GM12878 (cell line): ENCODE measurements around the gene SEC24D. TPM values are rescaled to one million over a fixed set of nuclear protein-coding genes. Genes with fewer than 3 reads are reported as not detected.

Source experiments
- ATAC-seq: fragments of 200-7000 bp; cut with Tn5 transposase; 3 replicates; pipeline ENCODE4 v1.9.1; 2020; ENCODE audit warnings: mild to moderate bottlenecking, moderate library complexity
- Bru-seq: library from RNA; stranded (reverse); fragments of 400-500 nt; gene quantifications from one replicate; lab custom pipeline; 2021; lab: Mats Ljungman, UMichigan
- BruChase-seq, 2 experiments: library from RNA; stranded (reverse); fragments of 400-500 nt; gene quantifications; one replicate each; lab custom pipeline; 2021; lab: Mats Ljungman, UMichigan
- BruUV-seq: library from RNA; stranded (reverse); fragments of 400-500 nt; replicated peaks from 2 replicates; lab custom pipeline; 2021; lab: Mats Ljungman, UMichigan
- CTCF ChIA-PET: fragments of 300-600 bp; sonication (Branson Sonifier 250); formaldehyde crosslinking; extraction: SDS; loops from one replicate; lab custom pipeline; 2021; ENCODE audit warnings: inconsistent platforms; lab: Yijun Ruan, JAX
- POLR2A ChIA-PET: fragments of 350-600 bp; formaldehyde crosslinking; extraction: SDS; loops from one replicate; lab custom pipeline; 2021; ENCODE audit warnings: inconsistent platforms; lab: Charles Lee
- RAD21 ChIA-PET: fragments of 300-600 bp; sonication (Branson Sonifier 250); formaldehyde crosslinking; loops from one replicate; lab custom pipeline; 2023; ENCODE audit warnings: antibody characterized with exemption; ENCODE audit not compliant: unreplicated experiment; lab: Charles Lee
- SMC1A ChIA-PET: fragments of 300-600 bp; sonication (Branson Sonifier 250); formaldehyde crosslinking; loops from one replicate; lab custom pipeline; 2023; ENCODE audit not compliant: unreplicated experiment, uncharacterized antibody; lab: Charles Lee
- DNase-seq: peaks from one replicate; pipeline ENCODE4 v3.0.0-alpha.2; 2011; ENCODE audit warnings: low read depth, low spot score
- FAIRE-seq: peaks from 3 replicates; lab custom pipeline; 2011; peaks lifted over from hg19 to GRCh38; lab: Jason Lieb, UNC
- H2AFZ ChIP-seq: 2 replicates; pipeline ENCODE4 v1.6.0; 2011; ENCODE audit warnings: low read depth, low read length, control low read depth; ENCODE audit not compliant: control insufficient read depth
- H3K27ac ChIP-seq: 2 replicates; pipeline ENCODE4 v1.5.1; 2011; ENCODE audit warnings: control low read depth; ENCODE audit not compliant: control insufficient read depth, insufficient read depth
- H3K27me3 ChIP-seq, 2 experiments: replicated peaks in 1 of 2; 2 replicates each; pipeline versions ENCODE4 v1.6.0 to v1.6.1; 2011; ENCODE audit warnings: low read length in 1 of 2; ENCODE audit not compliant: control insufficient read depth in 2 of 2, insufficient read depth in 2 of 2
- H3K36me3 ChIP-seq, 2 experiments: 2 replicates each; pipeline ENCODE4 v1.5.1; 2011; ENCODE audit warnings: low read length in 1 of 2; ENCODE audit not compliant: control insufficient read depth in 2 of 2, insufficient read depth in 2 of 2
- H3K4me1 ChIP-seq: 2 replicates; pipeline ENCODE4 v1.6.1; 2011; ENCODE audit warnings: mild to moderate bottlenecking, low read length, moderate library complexity, mixed read lengths; ENCODE audit not compliant: control insufficient read depth, insufficient read depth
- H3K4me2 ChIP-seq: 2 replicates; pipeline ENCODE4 v1.6.0; 2011; ENCODE audit warnings: control low read depth; ENCODE audit not compliant: control insufficient read depth, insufficient read depth
- H3K4me3 ChIP-seq: fragments of 200-600 bp; sonication (generic); 2 replicates; pipeline ENCODE4 v1.5.1; 2016
- H3K79me2 ChIP-seq: 2 replicates; pipeline ENCODE4 v1.6.0; 2011; ENCODE audit warnings: low read length; ENCODE audit not compliant: control insufficient read depth, insufficient read depth
- H3K9ac ChIP-seq: 2 replicates; pipeline ENCODE4 v1.8.0; 2011; ENCODE audit warnings: low read length, control low read depth, mixed read lengths; ENCODE audit not compliant: control insufficient read depth, insufficient read depth
- H3K9me3 ChIP-seq: replicated peaks from 3 replicates; pipeline ENCODE4 v1.5.1; 2011; ENCODE audit warnings: mild to moderate bottlenecking, low read length; ENCODE audit not compliant: control insufficient read depth, insufficient read depth
- H4K20me1 ChIP-seq: 2 replicates; pipeline ENCODE4 v1.6.0; 2011; ENCODE audit not compliant: control insufficient read depth, insufficient read depth
- BHLHE40 ChIP-seq, 2 experiments: fragments of 450-650 bp in 1 of 2; IDR thresholded peaks; 2 replicates each; pipeline ENCODE4 v1.6.1; 2011 to 2017; ENCODE audit warnings: low read depth in 2 of 2, borderline replicate concordance in 1 of 2, improper control_type of control experiment in 1 of 2, low read length in 1 of 2, mild to moderate bottlenecking in 1 of 2
- EGR1 ChIP-seq, 2 experiments: IDR thresholded peaks; 1 replicate in 1 of 2; 2 replicates in 1 of 2; pipeline ENCODE4 v1.6.1; 2011 to 2012; ENCODE audit warnings: low read depth in 2 of 2, low read length in 2 of 2, borderline replicate concordance in 1 of 2, mild to moderate bottlenecking in 1 of 2, moderate library complexity in 1 of 2
- EP300 ChIP-seq, 2 experiments: fragments of 150-350 bp in 1 of 2; IDR thresholded peaks; 2 replicates each; pipeline ENCODE4 v1.6.1; 2011 to 2012; ENCODE audit warnings: low read depth in 2 of 2, low read length in 2 of 2, borderline replicate concordance in 1 of 2, improper control_type of control experiment in 1 of 2, inconsistent platforms in 1 of 2; ENCODE audit not compliant: control insufficient read depth in 1 of 2
- ETV6 ChIP-seq, 2 experiments: fragments of 450-650 bp in 1 of 2; IDR thresholded peaks in 1 of 2; conservative IDR thresholded peaks in 1 of 2; 2 replicates each; pipeline ENCODE4 v1.6.1; 2014; ENCODE audit warnings: antibody characterized with exemption in 1 of 2, borderline replicate concordance in 1 of 2, low read depth in 1 of 2, mild to moderate bottlenecking in 1 of 2, moderate library complexity in 1 of 2
- FOS ChIP-seq: IDR thresholded peaks from 3 replicates; pipeline ENCODE4 v1.6.1; 2011; ENCODE audit warnings: borderline replicate concordance; ENCODE audit not compliant: insufficient read length; ENCODE audit errors: extremely low read depth
- JUND ChIP-seq: IDR thresholded peaks from 2 replicates; pipeline ENCODE4 v1.6.1; 2012; ENCODE audit warnings: low read depth, mild to moderate bottlenecking, low read length, improper control_type of control experiment, moderate library complexity
- LARP7 ChIP-seq: fragments of 450-650 bp; IDR thresholded peaks from 2 replicates; pipeline ENCODE4 v1.6.1; 2017; ENCODE audit warnings: mild to moderate bottlenecking
- MEF2A ChIP-seq: IDR thresholded peaks from 2 replicates; pipeline ENCODE4 v1.6.1; 2011; ENCODE audit warnings: low read depth, mild to moderate bottlenecking, low read length, moderate library complexity; ENCODE audit not compliant: insufficient read depth
- NFIC ChIP-seq: IDR thresholded peaks from 2 replicates; pipeline ENCODE4 v1.6.1; 2012; ENCODE audit warnings: low read depth, mild to moderate bottlenecking, inconsistent platforms, low read length, moderate library complexity
- NFYB ChIP-seq: IDR thresholded peaks from 2 replicates; pipeline ENCODE4 v1.6.1; 2011; ENCODE audit warnings: low read depth, mild to moderate bottlenecking, low read length, improper control_type of control experiment, moderate library complexity; ENCODE audit not compliant: insufficient read depth
- PML ChIP-seq: IDR thresholded peaks from 2 replicates; pipeline ENCODE4 v1.6.1; 2012; ENCODE audit warnings: low read length, inconsistent platforms
- SIX5 ChIP-seq: IDR thresholded peaks from 2 replicates; pipeline ENCODE4 v1.6.1; 2011; ENCODE audit warnings: mild to moderate bottlenecking, low read depth, low read length, moderate library complexity; ENCODE audit not compliant: severe bottlenecking
- ZNF207 ChIP-seq: fragments of 450-650 bp; IDR thresholded peaks from 2 replicates; pipeline ENCODE4 v1.6.1; 2014; ENCODE audit warnings: antibody characterized with exemption, mild to moderate bottlenecking, borderline replicate concordance
- ZNF217 ChIP-seq: fragments of 450-650 bp; IDR thresholded peaks from 2 replicates; pipeline ENCODE4 v1.6.1; 2017; ENCODE audit warnings: antibody characterized with exemption, mild to moderate bottlenecking
- WGBS: methylation state at CpG from one replicate; pipeline ENCODE4 v1.1.6; 2016; ENCODE audit warnings: low lambda C conversion rate; ENCODE audit not compliant: insufficient replicate concordance, insufficient coverage; ENCODE audit errors: missing lambda C conversion rate; 5-methylcytosine and 5-hydroxymethylcytosine counted together
- in situ Hi-C: fragments of 300-500 bp; cut with MboI; formaldehyde crosslinking; loops from 9 replicates; pipeline ENCODE4 v1.14.3; 2018; ENCODE audit warnings: mixed read lengths
- intact Hi-C: fragments of 100-400 bp; cut with micrococcal nuclease; formaldehyde crosslinking; loops from one replicate; pipeline ENCODE4 v1.14.2; 2022; ENCODE audit not compliant: unreplicated experiment
- long read RNA-seq, 2 experiments: library from polyadenylated mRNA; unstranded; transcript quantifications; one replicate each; pipeline ENCODE4 v2.0.0, GENCODE V29; 2019 to 2020
- polyA minus RNA-seq, 3 experiments: library from RNA; depleted of rRNA, polyadenylated mRNA; stranded (reverse); fragments of >200 nt; gene quantifications; 2 replicates each; pipeline ENCODE4 v1.2.3, GENCODE V29; 2011
- polyA plus RNA-seq, 11 experiments: library from polyadenylated mRNA; depleted of rRNA in 4 of 11; unstranded in 6 of 11; stranded (reverse) in 5 of 11; fragments of >200 nt; fragmentation: Nextera tagmentation in 4 of 11; fragmentation: Illumina TruSeq in 1 of 11; extraction: Ambion mirVana in 4 of 11; extraction: Trizol in 1 of 11; gene quantifications; 1 replicate in 1 of 11; 2 replicates in 10 of 11; pipeline versions ENCODE4 v1.2.1 to v1.2.3, GENCODE V29; 2011 to 2016; ENCODE audit warnings: inconsistent platforms in 2 of 11, missing spikeins in 2 of 11, low read depth in 1 of 11
- total RNA-seq, 4 experiments: library from RNA; depleted of rRNA in 3 of 4; stranded (reverse); fragments of >200 nt in 3 of 4; fragmentation: Illumina TruSeq in 1 of 4; extraction: Trizol in 1 of 4; gene quantifications; 2 replicates each; pipeline versions ENCODE4 v1.2.1 to v1.2.3, GENCODE V29; 2013 to 2021

The SEC24D gene
- total RNA-seq (2013; cell fraction: nucleolus; rRNA removed), result 89.5 and 93.5 TPM in 2 replicates
- total RNA-seq (2014; rRNA removed) (23.2 and 26.9 TPM in 2 replicates), total RNA-seq (2014; rRNA removed; fragmentation: Illumina TruSeq; extraction: Trizol) (28.0 and 30.7 TPM in 2 replicates), total RNA-seq (2021) (45.9 and 46.0 TPM in 2 replicates), polyA plus RNA-seq (2011; rRNA removed) (20.7 and 21.9 TPM in 2 replicates), polyA plus RNA-seq (2014; fragmentation: Illumina TruSeq; extraction: Trizol) (39.0 and 46.8 TPM in 2 replicates), polyA plus RNA-seq (2014; fragmentation: Nextera tagmentation; extraction: Ambion mirVana) (10 to 100 TPM; 12.8 to 16.0 TPM), polyA plus RNA-seq (2014; rRNA removed) (20.1 and 21.2 TPM in 2 replicates), polyA plus RNA-seq (2016; fragmentation: Nextera tagmentation; extraction: Ambion mirVana) (10 to 100 TPM; 54.5 to 61.9 TPM), polyA minus RNA-seq (2011; rRNA and poly(A)+ RNA removed) (33.4 and 38.3 TPM in 2 replicates), Bru-seq, nascent RNA (percentile 92 among the genes with signal in this experiment), BruChase-seq, experiment 1, labeled RNA remaining after a 6-hour chase (percentile 75 among the genes with signal in this experiment), BruChase-seq, experiment 2, labeled RNA remaining after a 2-hour chase (percentile 79 among the genes with signal in this experiment)
- 39.7 TPM for polyA plus RNA-seq (2011; ENCODE audit: low read depth)
- 17.5 and 27.2 TPM in 2 replicates for polyA plus RNA-seq (2011; cell fraction: cytosol; rRNA removed)
- 38.1 and 38.2 TPM in 2 replicates for polyA plus RNA-seq (2011; cell fraction: nucleus; rRNA removed)
- 37.7 and 48.3 TPM in 2 replicates for polyA plus RNA-seq (2012)
- polyA minus RNA-seq (2011; cell fraction: cytosol; rRNA and poly(A)+ RNA removed), result 12.6 and 14.7 TPM in 2 replicates
- 41.8 and 60.0 TPM in 2 replicates for polyA minus RNA-seq (2011; cell fraction: nucleus; rRNA and poly(A)+ RNA removed)
- long read RNA-seq, experiment 1, full-length matches to known transcripts, result 7 of 15 reads
- long read RNA-seq, experiment 1, partial matches to known transcripts, result 3 of 15 reads
- long read RNA-seq, experiment 1, other reads (novel, unspliced or antisense), result 5 of 15 reads
- long read RNA-seq, experiment 2, full-length matches to known transcripts, result 1 of 35 reads
- long read RNA-seq, experiment 2, partial matches to known transcripts, result 25 of 35 reads
- long read RNA-seq, experiment 2, other reads (novel, unspliced or antisense), result 9 of 35 reads

- peak; percentile 83 for ATAC-seq
- ChIA-PET CTCF (interaction anchor here (0.9 to 1.8 kb wide), 6 partner anchors 9 to 76 kb away, joined by 3 to 8 read pairs (median 4); no protein-coding TSS in a partner anchor), RAD21 (interaction anchor here (1.0 to 2.0 kb wide), 2 partner anchors 9 to 29 kb away, joined by 3 to 6 read pairs; no protein-coding TSS in a partner anchor), SMC1A (interaction anchor here (1.1 to 4.7 kb wide), 6 partner anchors 10 to 17 kb away, joined by 3 to 19 read pairs (median 6); no protein-coding TSS in a partner anchor), POLR2A (interaction anchor here (0.9 to 2.4 kb wide), 5 partner anchors 10 to 151 kb away, joined by 3 to 9 read pairs (median 4); partner anchors contain the start of gene METTL14)
- Histone ChIP-seq H3K4me3 (peak within 1 kb of the TSS; percentile 77), H3K27me3 (no peaks in the 10 kb centered on the region), H3K4me2 (peak within 1 kb of the TSS; percentile 82), H3K27ac (peak within 1 kb of the TSS; percentile 92), H2AFZ (peak within 1 kb of the TSS; percentile 94), H3K36me3 (peaks cover 2 to 5% of the 10 kb centered on the region in 2 experiments; a peak in 3 of 4 replicates), H3K9ac (peak within 1 kb of the TSS; percentile 95), H3K4me1 (peaks cover 8% of the 10 kb centered on the region), H4K20me1 (no peaks in the 10 kb centered on the region), H3K9me3 (no peaks in the 10 kb centered on the region), H3K79me2 (peaks cover 41% of the 10 kb centered on the region)
- intact Hi-C loops, result loop anchor here (2.0 kb wide), 1 partner anchor 557 kb away; no protein-coding TSS in a partner anchor
- in situ Hi-C loops, result no loop called here
- no peak for FAIRE-seq
- DNase-seq, result no peak
- WGBS, result 2% methylated on average over 69 of the region's 69 CpGs
- BruUV-seq, result no TSS peak
- TF ChIP-seq NFYB, result no peak
- TF ChIP-seq EGR1 (IDR thresholded peaks at IDR 0.05; ENCODE audit: borderline replicate concordance in 1 of 2, low read depth in 2 of 2, low read length in 2 of 2), result peak in 1 of 2 experiments; percentile 46; a peak in 1 of 3 replicates
- peak; percentile 93 for TF ChIP-seq LARP7
- no peak for TF ChIP-seq ETV6 (conservative IDR thresholded peaks at IDR 0.05 in 1 of 2, IDR thresholded peaks at IDR 0.05 in 1 of 2; ENCODE audit: borderline replicate concordance in 1 of 2, low read depth in 1 of 2)
- 0 out of 2 replicates have a peak, but pooled peaks have one; percentile 48 for TF ChIP-seq ZNF207
- 0 out of 2 replicates have a peak, but pooled peaks have one; percentile 24 for TF ChIP-seq ZNF217
- TF ChIP-seq NFIC, result 0 out of 2 replicates have a peak, but pooled peaks have one; percentile 16
- no peak for TF ChIP-seq EP300 (IDR thresholded peaks at IDR 0.05; ENCODE audit: borderline replicate concordance in 1 of 2, control insufficient read depth in 1 of 2, low read depth in 2 of 2, low read length in 2 of 2)
- no peak for TF ChIP-seq FOS
- TF ChIP-seq MEF2A, result no peak
- TF ChIP-seq JUND, result no peak
- TF ChIP-seq PML, result no peak
- TF ChIP-seq SIX5, result no peak
- peak in 1 of 2 experiments; percentile 24; a peak in 1 of 4 replicates for TF ChIP-seq BHLHE40 (IDR thresholded peaks at IDR 0.05; ENCODE audit: borderline replicate concordance in 1 of 2, low read depth in 2 of 2, low read length in 1 of 2)
These were observed at the start of gene SEC24D for GRCh38 chr4:118835571-118836300. Gene SEC24D (minus strand): TSS chr4:118836126. CDS start chr4:118833696, 2,430 bp downstream.
